Measurements from ENCODE around the gene IL15.
"Not testable (repeated sequence)": the region's sequence is repeated elsewhere in the genome, so short reads cannot be mapped to it uniquely, and the experiment has no call there.

The IL15 gene

DNA sequence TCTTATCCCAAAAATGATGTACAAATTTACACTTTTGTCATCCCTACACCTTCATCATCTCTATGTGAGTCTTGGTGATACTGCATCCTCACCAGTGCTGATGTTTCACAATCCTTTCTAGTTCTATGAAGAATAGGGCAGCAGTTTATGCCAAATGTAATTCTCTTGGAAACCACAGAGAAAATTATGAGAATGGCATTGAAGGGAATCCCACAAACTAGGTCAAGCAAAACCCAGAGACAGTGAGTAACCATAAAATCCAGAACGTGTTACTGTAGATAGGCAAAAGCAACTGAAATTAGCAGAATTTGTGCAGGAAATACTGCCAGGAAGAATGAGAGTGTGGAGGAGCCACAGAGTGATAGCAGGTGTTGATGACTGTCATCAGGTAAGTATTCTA, 24.5 kb downstream of the IL15 start:
- Mint-ChIP-seq H3K27me3 (no peaks in the 10 kb centered on the region), H3K27ac (no peak overlapping the region), H3K9me3 (no peaks in the 10 kb centered on the region), H3K36me3 (ENCODE audit: low read depth) (no peaks in the 10 kb centered on the region), H3K4me3 (no peak overlapping the region), H3K4me1 (ENCODE audit: low read depth) (peaks cover 4% of the 10 kb centered on the region)

DNA sequence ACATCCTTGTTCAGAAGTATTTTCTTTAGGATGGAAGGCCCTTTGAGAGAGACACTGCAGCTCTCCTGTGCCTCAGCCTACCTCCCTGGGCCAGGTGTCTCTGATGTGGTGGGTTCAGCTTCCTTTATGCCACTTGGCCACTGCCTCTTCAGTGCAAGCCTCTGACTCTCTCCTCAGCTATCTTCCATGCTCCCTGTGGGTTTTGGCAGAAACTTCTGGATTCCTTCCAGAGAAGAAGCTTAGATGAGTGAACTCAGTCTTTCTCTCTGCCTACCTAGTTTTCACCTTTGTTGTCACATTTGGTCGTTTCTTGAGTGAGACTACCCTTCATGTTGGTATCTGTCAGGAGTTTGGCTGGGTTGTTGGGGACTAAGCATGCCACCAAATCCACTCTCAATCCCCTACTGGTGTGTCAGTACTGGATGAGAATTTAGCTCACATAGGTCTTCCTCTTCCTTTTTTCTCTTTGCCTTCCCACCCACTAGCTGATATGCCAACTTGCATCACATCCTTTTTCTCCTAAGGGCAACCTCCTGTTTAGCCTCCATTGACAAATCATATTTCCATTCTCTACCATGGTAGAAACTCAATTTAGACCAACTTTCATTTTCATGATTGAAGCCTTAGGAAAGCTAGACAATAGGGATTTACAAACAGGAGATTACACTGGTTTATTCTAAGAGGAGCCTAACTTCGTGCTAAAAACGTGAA, 32.0 kb downstream of the IL15 start:
- Mint-ChIP-seq H3K27ac (no peak overlapping the region), H3K27me3 (no peaks in the 10 kb centered on the region), H3K36me3 (ENCODE audit: low read depth) (no peaks in the 10 kb centered on the region), H3K4me3 (no peak overlapping the region), H3K4me1 (ENCODE audit: low read depth) (no peaks in the 10 kb centered on the region), H3K9me3 (no peaks in the 10 kb centered on the region)

DNA sequence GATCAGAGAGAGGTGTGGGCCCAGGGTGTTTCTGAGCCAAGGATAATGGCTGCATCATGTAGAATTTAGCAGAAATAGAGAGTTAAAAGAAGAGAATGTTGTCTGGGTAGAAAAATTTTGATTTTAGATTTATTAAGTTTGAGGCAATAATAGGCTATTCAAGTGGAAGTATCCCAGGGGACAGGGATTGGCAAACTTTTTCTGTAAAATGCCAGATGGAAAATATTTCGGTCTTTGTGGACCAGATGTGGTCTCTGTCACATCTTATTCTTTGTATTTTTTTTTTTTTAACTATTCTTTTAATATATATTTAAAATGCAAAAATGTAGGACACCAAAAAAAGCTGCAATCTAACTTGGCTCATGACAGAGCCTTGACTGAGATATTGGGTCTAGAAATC, 33.1 kb downstream of the IL15 start:
- Mint-ChIP-seq H3K4me1 (ENCODE audit: low read depth) (no peaks in the 10 kb centered on the region), H3K27me3 (no peaks in the 10 kb centered on the region), H3K4me3 (no peak overlapping the region), H3K36me3 (ENCODE audit: low read depth) (no peaks in the 10 kb centered on the region), H3K9me3 (no peaks in the 10 kb centered on the region), H3K27ac (no peak overlapping the region)

DNA sequence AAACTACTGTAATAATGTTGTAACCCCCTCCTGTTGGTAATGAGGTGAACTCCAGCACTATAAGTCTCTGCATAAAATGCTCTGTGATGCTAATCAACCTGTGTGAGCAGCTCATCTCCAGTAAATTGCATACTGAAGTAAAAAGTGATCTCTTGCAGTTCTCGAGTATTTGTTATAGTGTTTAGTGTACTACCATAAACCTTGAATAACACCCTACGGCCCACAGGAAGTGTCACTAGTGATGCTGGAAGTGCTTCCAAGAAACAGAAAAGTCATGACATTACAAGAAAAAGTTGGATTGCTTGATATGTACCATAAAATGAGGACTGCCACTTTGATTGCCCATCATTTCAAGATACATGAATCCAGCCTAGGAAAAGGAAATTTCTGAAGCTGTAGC, 39.0 kb downstream of the IL15 start:
- Mint-ChIP-seq H3K36me3 (ENCODE audit: low read depth) (no peaks in the 10 kb centered on the region), H3K9me3 (no peaks in the 10 kb centered on the region), H3K4me3 (no peak overlapping the region), H3K4me1 (ENCODE audit: low read depth) (no peaks in the 10 kb centered on the region), H3K27me3 (no peaks in the 10 kb centered on the region), H3K27ac (no peak overlapping the region)

DNA sequence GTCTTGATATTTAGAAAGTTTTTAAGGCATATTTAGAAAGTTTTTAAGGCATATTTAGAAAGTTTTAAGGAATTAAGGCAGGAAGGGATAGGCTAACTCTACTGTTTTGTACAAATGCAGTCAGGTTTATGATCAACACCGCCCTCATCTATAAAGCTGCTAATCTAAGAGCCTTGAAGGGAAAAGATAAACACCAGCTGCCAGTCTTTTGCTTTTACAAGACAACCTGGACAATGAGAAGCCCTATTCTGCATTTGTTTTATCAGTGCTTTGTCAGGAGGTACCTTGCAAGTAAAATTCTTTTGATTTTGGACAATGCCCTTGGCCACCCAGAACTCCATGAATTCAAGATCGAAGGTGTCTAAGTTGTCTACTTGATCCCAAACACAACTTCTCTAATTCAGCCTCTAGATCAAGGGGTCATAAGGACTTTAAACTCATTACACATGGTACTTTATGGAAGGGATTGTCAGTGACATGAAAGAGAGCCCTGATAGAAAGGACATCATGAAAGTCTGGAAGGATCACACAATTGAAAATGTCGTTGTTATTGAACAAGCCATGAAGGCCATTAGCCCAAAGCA, 39.8 kb downstream of the IL15 start:
- no peak overlapping the region for H3K4me3 Mint-ChIP-seq

DNA sequence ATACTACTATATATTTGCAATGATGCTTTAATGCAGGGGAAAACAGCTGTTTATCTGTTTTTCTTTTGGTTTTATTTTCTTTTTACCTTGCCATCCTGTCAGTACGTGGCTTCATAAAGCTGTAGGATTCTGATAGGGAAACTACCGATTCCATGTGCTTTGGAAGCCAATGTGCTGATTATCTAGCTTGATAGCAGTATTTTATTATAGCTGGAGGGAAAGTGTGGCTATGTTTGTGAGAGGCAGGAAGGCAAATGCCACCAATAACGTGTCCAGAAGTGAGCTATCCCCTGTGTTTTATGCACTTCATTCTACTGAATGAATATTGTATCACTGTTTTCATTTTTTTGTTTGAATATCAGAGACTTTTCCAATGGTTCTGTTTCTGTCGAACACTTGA, 43.7 kb downstream of the IL15 start:
- no peaks in the 10 kb centered on the region for H3K4me1 Mint-ChIP-seq (ENCODE audit: low read depth)
- H3K36me3 Mint-ChIP-seq (ENCODE audit: low read depth), result no peaks in the 10 kb centered on the region
- H3K9me3 Mint-ChIP-seq, result no peaks in the 10 kb centered on the region
- no peaks in the 10 kb centered on the region for H3K27me3 Mint-ChIP-seq
- no peak overlapping the region for H3K27ac Mint-ChIP-seq
- H3K4me3 Mint-ChIP-seq, result no peak overlapping the region

More for the DNA sequence above, 39.8 kb downstream of the IL15 start:
- no peaks in the 10 kb centered on the region for H3K9me3 Mint-ChIP-seq
- H3K27ac Mint-ChIP-seq, result no peak overlapping the region
- H3K36me3 Mint-ChIP-seq (ENCODE audit: low read depth), result no peaks in the 10 kb centered on the region
- H3K27me3 Mint-ChIP-seq, result no peaks in the 10 kb centered on the region
- no peaks in the 10 kb centered on the region for H3K4me1 Mint-ChIP-seq (ENCODE audit: low read depth)

DNA sequence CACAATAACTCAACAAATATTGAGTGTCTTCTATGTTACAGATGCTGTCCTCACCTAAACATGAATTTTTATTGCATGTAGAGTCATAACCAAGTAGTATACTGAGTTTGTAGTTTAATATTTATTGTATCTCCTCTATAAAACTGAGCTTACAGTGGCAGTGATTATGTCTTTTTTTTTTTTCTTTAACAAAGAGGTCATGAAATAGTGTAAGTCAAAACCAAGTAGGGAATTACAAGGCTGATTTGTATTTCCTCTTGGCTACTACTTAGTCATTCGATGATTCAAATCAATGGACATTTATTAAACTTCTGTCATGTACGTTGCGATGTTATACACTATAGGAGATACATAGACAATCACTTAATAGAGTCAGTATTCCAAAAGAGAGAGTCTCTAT, 48.4 kb downstream of the IL15 start:
- Mint-ChIP-seq H3K4me1 (ENCODE audit: low read depth) (no peaks in the 10 kb centered on the region), H3K36me3 (ENCODE audit: low read depth) (no peaks in the 10 kb centered on the region), H3K9me3 (no peaks in the 10 kb centered on the region), H3K27me3 (no peaks in the 10 kb centered on the region), H3K27ac (no peak overlapping the region), H3K4me3 (no peak overlapping the region)

DNA sequence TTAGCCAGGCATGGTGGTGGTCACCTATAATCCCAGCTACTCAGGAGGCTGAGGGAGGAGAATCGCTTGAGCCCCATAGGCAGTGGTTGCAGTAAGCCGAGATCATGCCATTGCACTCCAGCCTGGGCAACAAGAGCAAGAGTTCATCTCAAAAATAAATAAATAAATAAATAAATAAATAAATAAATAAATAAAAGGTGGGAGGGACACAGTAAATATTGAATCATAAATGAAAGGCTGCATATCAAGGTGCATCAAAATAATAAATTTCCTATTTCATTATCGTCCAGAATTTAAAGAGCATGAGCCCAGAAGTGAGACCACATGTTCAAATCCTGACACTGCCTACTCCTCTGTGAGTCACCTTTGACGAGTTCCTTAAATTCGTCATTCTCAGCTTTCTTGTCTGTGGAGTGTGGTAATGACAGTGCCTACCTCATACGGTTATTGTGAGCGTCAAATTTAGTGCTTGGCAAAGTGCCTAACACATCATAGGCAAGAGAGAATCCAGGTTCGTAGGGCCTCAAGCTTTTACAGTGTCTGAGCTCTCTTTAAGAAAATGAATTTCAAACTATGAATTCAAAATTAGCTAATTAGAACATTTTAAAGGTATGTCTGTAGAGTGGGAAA, 49.9 kb downstream of the IL15 start:
- H3K4me3 Mint-ChIP-seq, result no peak overlapping the region
- no peaks in the 10 kb centered on the region for H3K36me3 Mint-ChIP-seq (ENCODE audit: low read depth)
- no peaks in the 10 kb centered on the region for H3K9me3 Mint-ChIP-seq
- H3K27me3 Mint-ChIP-seq, result no peaks in the 10 kb centered on the region
- H3K4me1 Mint-ChIP-seq (ENCODE audit: low read depth), result no peaks in the 10 kb centered on the region
- no peak overlapping the region for H3K27ac Mint-ChIP-seq

DNA sequence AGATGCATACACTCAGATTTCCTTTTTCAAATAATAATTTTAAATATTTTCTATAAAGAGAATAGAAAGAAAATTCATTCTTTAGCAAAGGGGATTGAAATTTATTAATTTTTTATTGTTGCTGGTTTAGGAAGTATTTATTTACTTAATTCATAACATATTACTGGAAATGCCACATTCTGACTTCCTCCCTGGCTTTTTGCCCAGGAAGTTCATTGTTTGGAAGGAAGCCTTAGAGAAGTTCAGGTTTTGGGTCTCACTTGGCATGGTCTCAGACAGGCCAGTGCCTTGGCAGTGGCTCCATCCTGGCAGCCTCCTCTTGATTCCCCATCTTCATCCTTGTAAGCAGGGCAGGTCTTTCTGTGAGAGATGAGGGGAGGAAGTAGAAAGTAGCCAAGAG, 50.5 kb downstream of the IL15 start:
- H3K27ac Mint-ChIP-seq, result no peak overlapping the region
- H3K4me1 Mint-ChIP-seq (ENCODE audit: low read depth), result no peaks in the 10 kb centered on the region
- H3K36me3 Mint-ChIP-seq (ENCODE audit: low read depth), result no peaks in the 10 kb centered on the region
- H3K9me3 Mint-ChIP-seq, result no peaks in the 10 kb centered on the region
- no peak overlapping the region for H3K4me3 Mint-ChIP-seq
- no peaks in the 10 kb centered on the region for H3K27me3 Mint-ChIP-seq

DNA sequence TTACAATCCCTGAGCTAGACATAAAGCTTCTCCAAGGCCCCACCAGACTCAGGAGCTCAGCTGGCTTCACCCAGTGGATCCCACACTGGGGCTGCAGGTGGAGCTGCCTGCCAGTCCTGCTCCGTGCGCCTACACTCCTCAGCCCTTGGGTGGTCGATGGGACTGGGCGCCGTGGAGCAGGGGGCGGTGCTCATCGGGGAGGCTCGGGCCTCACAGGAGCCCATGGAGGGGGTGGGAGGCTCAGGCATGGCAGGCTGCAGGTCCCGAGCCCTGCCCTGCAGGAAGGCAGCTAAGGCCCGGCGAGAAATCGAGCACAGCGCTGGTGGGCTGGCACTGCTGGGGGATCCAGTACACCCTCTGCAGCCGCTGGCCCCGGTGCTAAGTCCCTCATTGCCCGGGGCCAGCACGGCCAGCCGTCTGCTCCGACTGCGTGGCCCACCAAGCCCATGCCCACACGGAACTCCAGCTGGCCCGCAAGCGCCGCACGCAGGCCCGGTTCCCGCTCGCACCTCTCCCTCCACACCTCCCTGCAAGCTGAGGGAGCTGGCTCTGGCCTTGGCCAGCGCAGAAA, 53.4 kb downstream of the IL15 start:
- not testable (repeated sequence) for H3K4me1 Mint-ChIP-seq (ENCODE audit: low read depth); H3K27ac Mint-ChIP-seq; H3K36me3 Mint-ChIP-seq (ENCODE audit: low read depth); H3K27me3 Mint-ChIP-seq; H3K4me3 Mint-ChIP-seq; H3K9me3 Mint-ChIP-seq

DNA sequence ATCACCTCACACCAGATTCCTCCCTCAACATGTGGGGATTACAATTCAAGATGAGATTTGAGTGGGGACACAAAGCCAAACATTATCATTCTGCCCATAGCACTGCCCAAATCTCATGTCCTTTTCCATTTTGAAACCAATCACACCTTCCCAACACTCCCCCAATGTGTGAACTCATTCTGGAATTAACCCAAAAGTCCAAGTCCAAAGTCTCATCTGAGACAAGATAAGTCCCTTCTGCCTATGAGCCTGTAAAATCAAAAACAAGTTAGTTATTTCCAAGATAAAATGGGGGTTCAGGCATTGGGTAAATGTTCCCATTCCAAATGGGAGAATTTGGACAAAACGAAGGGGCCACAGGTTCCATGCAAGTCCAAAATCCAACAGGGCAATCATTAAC, 54.9 kb downstream of the IL15 start:
- H3K27me3 Mint-ChIP-seq; H3K4me3 Mint-ChIP-seq; H3K36me3 Mint-ChIP-seq (ENCODE audit: low read depth); H3K27ac Mint-ChIP-seq; H3K4me1 Mint-ChIP-seq (ENCODE audit: low read depth); H3K9me3 Mint-ChIP-seq: not testable (repeated sequence)

DNA sequence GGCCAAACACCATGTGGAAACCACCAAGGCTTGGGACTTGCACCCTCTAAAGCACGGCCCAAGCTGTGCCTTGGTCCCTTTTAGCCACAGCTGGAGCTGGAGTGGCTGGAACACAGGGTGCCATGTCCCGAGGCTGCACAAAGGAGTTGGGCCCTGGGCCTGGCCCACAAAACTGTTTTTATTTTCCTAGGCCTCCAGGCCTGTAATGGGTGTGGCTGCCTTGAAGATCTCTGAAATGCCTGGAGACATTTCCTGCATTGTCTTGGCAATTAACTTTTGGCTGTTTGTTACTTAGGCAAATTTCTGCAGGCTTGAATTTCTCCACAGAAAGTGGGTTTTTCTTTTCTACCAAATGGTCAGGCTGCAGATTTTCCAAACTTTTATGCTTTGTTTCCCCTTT, 55.7 kb downstream of the IL15 start:
- Mint-ChIP-seq H3K9me3 (no peaks in the 10 kb centered on the region), H3K27ac (no peak overlapping the region), H3K4me3 (no peak overlapping the region), H3K4me1 (ENCODE audit: low read depth) (no peaks in the 10 kb centered on the region), H3K27me3 (no peaks in the 10 kb centered on the region), H3K36me3 (ENCODE audit: low read depth) (no peaks in the 10 kb centered on the region)

DNA sequence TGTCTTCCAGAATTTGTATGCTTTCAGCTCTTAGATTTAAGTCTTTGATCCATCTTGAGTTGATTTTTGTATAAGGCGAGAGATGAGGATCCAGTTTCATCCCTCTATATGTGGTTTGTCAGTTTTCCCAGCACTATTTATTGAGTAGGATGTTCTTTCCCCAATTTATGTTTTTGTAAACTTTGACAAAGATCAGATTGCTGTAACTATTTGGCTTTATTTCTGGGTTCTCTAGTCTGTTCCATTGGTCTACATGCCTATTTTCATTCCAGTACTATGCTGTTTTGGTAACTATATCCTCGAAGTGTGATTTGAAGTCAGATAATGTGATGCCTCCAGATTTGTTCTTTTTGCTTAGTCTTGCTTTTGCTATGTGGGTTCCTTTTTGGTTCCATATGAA, 60.7 kb downstream of the IL15 start:
- H3K27ac Mint-ChIP-seq, result no peak overlapping the region
- no peak overlapping the region for H3K4me3 Mint-ChIP-seq
- no peaks in the 10 kb centered on the region for H3K27me3 Mint-ChIP-seq
- H3K9me3 Mint-ChIP-seq, result no peaks in the 10 kb centered on the region
- H3K4me1 Mint-ChIP-seq (ENCODE audit: low read depth), result peaks cover 2% of the 10 kb centered on the region
- H3K36me3 Mint-ChIP-seq (ENCODE audit: low read depth), result no peaks in the 10 kb centered on the region

DNA sequence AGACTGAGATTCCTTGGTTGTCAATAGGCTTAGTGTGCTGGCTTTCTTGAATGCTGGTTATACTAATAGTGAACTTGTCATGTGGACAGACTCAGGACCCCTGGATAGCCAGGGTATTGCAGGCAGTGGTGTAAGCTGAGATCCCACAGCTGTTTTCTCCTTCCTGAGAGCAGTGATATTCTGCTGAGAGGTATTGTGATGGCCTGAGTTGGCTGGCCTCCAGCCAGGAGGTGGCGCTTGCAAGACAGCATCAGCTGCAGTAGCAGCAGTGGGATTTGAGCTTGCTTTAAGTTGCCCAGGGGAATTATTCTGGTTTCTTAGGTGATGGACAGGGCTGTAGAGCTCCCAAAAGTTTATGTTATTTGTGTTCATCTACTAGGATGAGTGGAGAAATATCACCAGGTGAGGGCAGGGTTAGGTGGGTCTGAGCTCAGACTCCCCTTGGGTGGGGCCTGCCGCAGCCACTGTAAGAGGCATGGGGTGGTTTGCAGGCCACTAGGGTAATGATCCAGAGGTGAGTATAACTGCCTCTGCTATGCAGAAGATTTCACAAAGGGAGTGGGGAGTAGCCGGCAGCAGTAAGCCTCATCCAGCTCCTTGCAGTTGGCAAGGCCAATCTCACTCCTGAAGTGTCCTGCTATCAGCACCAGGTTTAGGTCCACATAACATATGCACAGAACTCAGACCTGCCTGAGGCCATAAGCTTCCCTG, 66.2 kb downstream of the IL15 start:
- Mint-ChIP-seq H3K27ac (no peak overlapping the region), H3K4me3 (no peak overlapping the region), H3K36me3 (ENCODE audit: low read depth) (no peaks in the 10 kb centered on the region), H3K9me3 (peaks cover 4% of the 10 kb centered on the region), H3K4me1 (ENCODE audit: low read depth) (peaks cover 2% of the 10 kb centered on the region), H3K27me3 (no peaks in the 10 kb centered on the region)

DNA sequence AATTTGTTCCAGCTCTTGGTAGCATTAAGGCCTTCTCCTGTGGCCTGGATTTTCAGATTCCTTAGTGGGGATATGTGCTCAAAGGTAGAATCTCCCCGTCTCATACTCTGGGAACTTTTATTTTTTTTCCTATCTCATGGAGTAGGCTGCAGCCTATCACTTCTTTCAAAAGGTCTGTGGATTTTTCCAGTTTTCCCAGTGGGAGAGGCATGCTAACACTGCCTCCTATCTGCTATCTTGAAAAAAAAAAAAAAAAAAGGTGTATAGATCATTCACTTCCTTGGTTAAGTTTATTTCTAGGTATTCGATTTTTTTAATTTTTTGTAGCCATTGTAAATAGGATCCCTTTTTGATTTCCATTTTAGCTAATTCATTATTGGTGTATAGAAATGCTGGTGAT, 67.1 kb downstream of the IL15 start:
- no peaks in the 10 kb centered on the region for H3K27me3 Mint-ChIP-seq

More for the DNA sequence above, 67.1 kb downstream of the IL15 start:
- peaks cover 2% of the 10 kb centered on the region for H3K4me1 Mint-ChIP-seq (ENCODE audit: low read depth)
- no peak overlapping the region for H3K4me3 Mint-ChIP-seq
- H3K36me3 Mint-ChIP-seq (ENCODE audit: low read depth), result no peaks in the 10 kb centered on the region
- peaks cover 4% of the 10 kb centered on the region for H3K9me3 Mint-ChIP-seq
- H3K27ac Mint-ChIP-seq, result no peak overlapping the region
